ENCODE results near the gene MBLAC1.
"Not testable (repeated sequence)": the region's sequence is repeated elsewhere in the genome, so short reads cannot be mapped to it uniquely, and the experiment has no call there.

Gene MBLAC1

GRCh38 chr7:100122568-100122967 is 4.2 kb upstream of the MBLAC1 start:
- no peak for DNase-seq (ENCODE audit: low read depth)

GRCh38 chr7:100124301-100125230 is 2.2 kb upstream of the MBLAC1 start:
- DNase-seq (ENCODE audit: low read depth): no peak

- DNase-seq (ENCODE audit: low read depth): no peak
Measured at GRCh38 chr7:100126239-100126930, 382 bp upstream of the MBLAC1 start.

DNA sequence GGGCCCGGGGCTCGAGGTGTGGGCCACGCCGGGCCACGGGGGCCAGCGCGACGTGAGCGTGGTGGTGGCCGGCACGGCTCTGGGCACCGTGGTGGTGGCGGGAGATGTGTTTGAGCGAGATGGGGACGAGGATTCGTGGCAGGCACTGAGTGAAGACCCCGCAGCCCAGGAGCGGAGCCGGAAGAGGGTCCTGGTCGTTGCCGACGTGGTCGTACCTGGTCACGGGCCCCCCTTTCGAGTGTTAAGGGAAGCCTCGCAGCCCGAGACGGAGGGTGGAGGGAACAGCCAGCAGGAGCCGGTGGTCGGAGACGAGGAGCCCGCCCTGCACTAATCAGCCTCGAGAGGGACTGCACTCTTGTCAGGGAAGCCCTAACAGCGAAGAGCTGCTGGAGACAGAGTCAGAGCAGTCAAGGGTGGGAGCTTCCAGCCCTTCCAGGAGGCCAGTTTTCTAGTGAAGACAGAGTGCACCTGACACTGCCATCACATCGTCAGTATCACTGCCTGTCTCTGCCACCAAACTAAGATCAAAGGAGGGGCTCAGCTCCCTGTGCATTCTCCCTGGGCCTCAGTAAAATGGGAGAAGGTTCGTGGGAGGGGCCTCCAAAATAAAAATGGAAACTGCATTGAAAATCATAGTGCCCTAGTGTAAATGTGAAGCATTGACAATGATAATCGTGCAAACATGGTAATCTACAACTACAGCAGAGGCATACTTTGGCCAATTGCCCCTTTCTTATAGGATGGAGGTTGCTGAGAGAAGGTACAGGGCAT is 1.3 kb downstream of the MBLAC1 start:
- no peak for DNase-seq (ENCODE audit: low read depth)

GRCh38 chr7:100128637-100128963 is 1.8 kb downstream of the MBLAC1 start:
- DNase-seq (ENCODE audit: low read depth): no peak

- DNase-seq (ENCODE audit: low read depth): not testable (repeated sequence)
Measured at GRCh38 chr7:100130220-100130607, 3.4 kb downstream of the MBLAC1 start.

- DNase-seq (ENCODE audit: low read depth): peak; percentile 18
Measured at GRCh38 chr7:100130608-100131453, 4.1 kb downstream of the MBLAC1 start.

DNA sequence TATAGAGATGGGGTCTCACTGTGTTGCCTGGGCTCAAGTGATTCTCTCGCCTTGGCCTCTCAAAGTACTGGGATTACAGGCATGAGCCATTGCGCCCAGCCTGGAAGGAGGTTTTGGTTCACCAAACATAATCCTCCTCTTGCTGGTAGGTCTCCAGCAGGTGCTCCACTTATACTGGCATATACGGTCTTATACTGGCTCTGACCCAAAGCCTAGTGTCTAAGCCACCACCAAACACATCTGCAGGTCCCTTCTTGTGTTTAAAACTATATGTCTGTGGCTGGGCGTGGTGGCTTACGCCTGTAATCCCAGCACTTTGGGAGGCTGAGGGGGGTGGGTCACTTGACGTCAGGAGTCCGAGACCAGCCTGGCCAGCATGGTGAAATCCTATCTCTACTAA is 5.4 kb downstream of the MBLAC1 start:
- no peak for DNase-seq (ENCODE audit: low read depth)

- DNase-seq (ENCODE audit: low read depth): peak; percentile 44
Measured at GRCh38 chr7:100132697-100133151, 6.0 kb downstream of the MBLAC1 start.

- DNase-seq (ENCODE audit: low read depth): no peak
Measured at GRCh38 chr7:100137851-100138760, 11.3 kb downstream of the MBLAC1 start.

DNA sequence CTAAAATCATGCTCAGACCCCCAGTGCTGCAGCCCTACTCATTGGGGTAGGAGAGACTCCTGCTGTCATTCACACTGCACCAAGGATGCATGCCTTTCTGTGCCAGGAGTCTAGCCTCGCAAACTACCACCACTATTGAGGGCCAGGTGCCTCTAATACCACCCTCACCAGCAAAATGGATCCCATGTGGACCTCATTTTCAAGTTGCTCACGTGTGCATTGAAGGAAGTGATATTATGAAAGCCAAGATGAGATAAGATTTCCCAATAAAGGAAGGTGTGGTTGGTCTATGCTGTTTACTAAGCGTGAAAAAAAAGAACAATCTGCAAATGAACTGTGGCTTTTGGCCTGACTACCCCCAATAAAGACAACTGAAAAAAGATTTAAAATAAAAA is 14.8 kb downstream of the MBLAC1 start:
- no peak for DNase-seq (ENCODE audit: low read depth)

DNA sequence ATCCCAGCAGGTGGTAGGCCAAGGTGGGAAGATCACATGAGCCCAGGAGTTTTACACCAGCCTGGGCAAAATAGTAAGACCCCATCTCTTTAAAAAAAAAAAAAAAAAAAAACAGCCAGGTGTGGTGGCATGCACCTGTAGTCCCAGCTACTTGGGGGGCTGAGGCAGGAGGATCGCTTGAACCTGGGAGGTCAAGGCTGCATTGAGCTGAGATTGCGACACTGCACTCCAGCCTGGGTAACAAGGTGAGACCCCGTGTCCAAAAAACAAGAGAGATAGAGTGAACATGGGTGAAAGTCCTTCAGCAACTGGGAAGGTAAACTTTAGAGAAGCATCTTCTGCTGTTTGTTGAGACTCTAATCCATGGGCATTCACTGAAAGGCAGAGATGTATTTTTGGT is 15.7 kb downstream of the MBLAC1 start:
- DNase-seq (ENCODE audit: low read depth): no peak

- peak; percentile 41 for DNase-seq (ENCODE audit: low read depth)
Measured at GRCh38 chr7:100146350-100146749, 19.6 kb downstream of the MBLAC1 start.

DNA sequence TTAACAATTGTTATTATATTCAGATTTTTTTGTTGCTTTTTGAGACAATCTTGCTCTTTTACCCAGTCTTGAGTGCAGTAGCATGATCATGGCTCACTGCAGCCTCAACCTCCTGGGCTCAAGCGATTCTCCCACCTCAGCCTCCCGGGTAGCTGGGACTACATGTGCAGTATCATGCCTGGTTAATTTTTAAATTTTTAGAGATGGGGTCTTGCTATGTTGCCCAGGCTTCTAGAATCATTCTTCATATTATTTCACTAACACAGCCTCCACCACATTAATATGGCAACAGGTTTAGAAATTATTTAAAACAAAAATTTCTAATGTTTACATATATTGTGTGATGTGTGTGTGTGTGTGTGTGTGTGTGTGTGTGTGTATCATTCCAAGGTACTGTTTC is 20.5 kb downstream of the MBLAC1 start:
- no peak for DNase-seq (ENCODE audit: low read depth)

DNA sequence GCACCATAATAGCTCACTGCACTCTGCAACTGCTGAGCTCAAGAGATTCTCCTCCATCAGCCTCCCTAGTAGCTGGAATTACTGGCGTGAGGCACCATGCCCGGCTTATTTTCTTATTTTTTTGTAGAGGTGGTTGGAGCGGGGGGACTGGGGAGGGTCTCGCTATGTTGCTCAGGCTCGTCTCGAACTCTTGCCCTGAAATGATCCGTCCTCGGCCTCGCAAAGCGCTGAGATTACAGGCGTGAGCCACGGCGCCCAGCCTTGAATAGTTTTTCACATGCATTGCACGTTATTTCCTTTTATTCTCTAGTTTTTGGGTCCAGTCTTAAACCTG is 21.4 kb downstream of the MBLAC1 start:
- DNase-seq (ENCODE audit: low read depth): no peak

DNA sequence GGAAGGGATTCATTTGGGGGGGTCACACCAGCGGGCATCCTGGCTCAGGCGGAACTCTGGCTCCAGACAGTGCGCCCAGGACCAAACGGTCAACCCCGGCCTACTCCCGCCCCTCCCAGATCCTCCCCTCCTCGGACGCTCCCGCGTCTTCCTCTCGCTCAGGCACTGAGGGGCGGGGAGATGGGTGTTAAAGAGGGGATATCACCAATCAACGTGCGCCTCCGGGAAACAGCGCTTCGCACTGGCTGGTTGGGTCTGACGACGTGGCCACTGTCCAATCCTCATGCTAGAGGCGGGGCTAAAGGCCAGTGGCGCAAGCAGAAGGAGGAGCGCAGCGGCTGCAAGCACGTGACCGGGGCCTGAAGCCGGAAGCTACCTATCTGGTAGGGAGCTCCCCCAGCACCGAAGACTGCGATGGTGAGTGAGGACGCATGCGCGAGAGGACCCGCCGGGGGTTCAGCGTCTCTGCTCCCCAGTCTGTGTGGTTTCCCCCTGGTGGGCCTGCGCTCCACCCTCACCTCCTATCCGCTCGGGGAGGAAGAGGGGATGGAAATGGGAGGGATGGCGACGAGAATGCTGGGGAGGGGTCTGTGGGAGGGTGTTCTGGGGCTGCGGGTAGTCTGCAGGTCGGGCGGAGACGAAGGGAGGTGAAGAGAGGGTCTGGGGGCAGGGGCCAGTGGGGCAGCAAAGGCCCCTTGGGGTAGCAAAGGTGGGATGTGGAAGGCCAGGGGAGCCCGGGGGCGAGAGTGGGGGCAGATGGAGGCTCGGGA is 22.0 kb downstream of the MBLAC1 start, which contains the start of gene LAMTOR4:
LAMTOR4 (plus strand) TSS at position 360 of the 770 bp plus-strand sequence; CDS start at position 415, 55 bp downstream.
- peak; percentile 99 for DNase-seq (ENCODE audit: low read depth)

- no peak for DNase-seq (ENCODE audit: low read depth)
Measured at GRCh38 chr7:100152404-100152803, 25.6 kb downstream of the MBLAC1 start.

DNA sequence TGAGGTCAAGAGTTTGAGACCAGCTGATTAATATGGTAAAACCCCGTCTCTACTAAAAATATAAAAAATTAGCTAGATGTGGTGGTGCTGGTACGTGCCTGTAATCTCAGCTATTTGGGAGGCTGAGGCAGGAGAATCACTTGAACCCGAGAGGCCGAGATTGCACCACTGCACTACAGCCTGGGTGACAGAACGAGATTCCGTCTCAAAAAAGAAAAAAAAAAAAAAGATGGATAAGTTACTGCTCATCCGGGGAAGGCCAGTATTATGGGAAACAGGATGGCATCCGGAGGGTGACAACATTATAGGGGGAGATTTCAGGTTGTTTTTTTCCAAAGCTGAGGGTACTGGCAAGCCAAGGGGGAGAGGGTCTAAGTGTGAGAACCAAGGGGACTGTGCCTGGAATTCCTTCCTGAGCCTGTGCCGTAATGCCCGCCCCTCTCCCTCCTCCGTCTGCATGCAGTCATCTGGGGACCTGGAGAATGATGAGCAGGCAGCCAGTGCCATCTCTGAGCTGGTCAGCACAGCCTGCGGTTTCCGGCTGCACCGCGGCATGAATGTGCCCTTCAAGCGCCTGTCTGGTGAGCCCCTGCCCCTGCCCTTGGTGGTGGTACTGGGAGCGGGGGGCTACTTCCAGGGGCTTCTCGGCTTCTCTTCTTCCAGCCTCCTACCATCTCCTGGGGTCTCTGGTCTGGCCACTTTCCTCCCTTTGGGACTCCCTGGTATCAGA is 26.3 kb downstream of the MBLAC1 start:
- no peak for DNase-seq (ENCODE audit: low read depth)
